Psoas muscle (tissue), 8 donors: ENCODE data around the gene C6orf52. TPM values are rescaled to one million over a fixed set of nuclear protein-coding genes. Genes with fewer than 3 reads are reported as not detected.
"Not testable (repeated sequence)": the region's sequence is repeated elsewhere in the genome, so short reads cannot be mapped to it uniquely, and the experiment has no call there.

Experiments used
- ATAC-seq, 4 donors: fragments of 200-7000 bp; cut with Tn5 transposase; one replicate each; pipeline ENCODE4 v1.9.1; 2020; ENCODE audit warnings: moderate library complexity in 3 of 4, mild to moderate bottlenecking in 2 of 4
- DNase-seq, 2 donors: peaks; one replicate each; pipeline ENCODE4 v3.0.0-alpha.2; 2020
- H3K27ac ChIP-seq: fragments of 200-600 bp; one replicate; pipeline ENCODE4 v1.8.0; 2022
- H3K27me3 ChIP-seq, 3 donors: fragments of 200-600 bp in 1 of 3; one replicate each; pipeline versions ENCODE4 v1.6.1 to v1.8.0; 2013 to 2022; ENCODE audit warnings: low read length in 2 of 3, mild to moderate bottlenecking in 2 of 3, moderate library complexity in 1 of 3; ENCODE audit not compliant: insufficient read depth in 3 of 3
- H3K36me3 ChIP-seq, 2 donors: fragments of 200-600 bp in 1 of 2; one replicate each; pipeline versions ENCODE4 v1.6.1 to v1.8.0; 2013 to 2022; ENCODE audit warnings: low read depth in 1 of 2, mild to moderate bottlenecking in 1 of 2, moderate library complexity in 1 of 2; ENCODE audit not compliant: insufficient read depth in 1 of 2
- H3K4me1 ChIP-seq: fragments of 200-600 bp; one replicate; pipeline ENCODE4 v1.8.0; 2022
- H3K4me3 ChIP-seq: fragments of 200-600 bp; one replicate; pipeline ENCODE4 v1.8.0; 2022; ENCODE audit warnings: mild to moderate bottlenecking
- H3K9me3 ChIP-seq: fragments of 200-600 bp; one replicate; pipeline ENCODE4 v1.8.0; 2022
- WGBS, 3 donors: extraction: QIAGEN DNeasy Blood & Tissue Kit; methylation state at CpG; one replicate each; pipeline versions ENCODE4 v1.1.6 to v1.1.7; 2013; 5-methylcytosine and 5-hydroxymethylcytosine counted together
- intact Hi-C, 2 donors: fragments of 100-400 bp; cut with DNase I; formaldehyde crosslinking; loops; one replicate each; pipeline versions ENCODE4 v1.11.0 to v1.14.2; 2022
- long read RNA-seq, 2 donors: library from polyadenylated mRNA; unstranded; transcript quantifications; one replicate each; pipeline ENCODE4 v2.0.0, GENCODE V29; 2021
- polyA plus RNA-seq, 3 donors: library from polyadenylated mRNA; stranded (reverse); fragments of 200-250 nt; gene quantifications; one replicate each; pipeline ENCODE4 v1.2.3, GENCODE V29; 2013
- total RNA-seq, 4 donors: library from RNA; stranded (reverse); fragmentation: NEBNext Ultra II Directional in 2 of 4; extraction: Animal tissue kit (Norgen Biotek cat#: 25700) in 2 of 4; gene quantifications; one replicate each; pipeline versions ENCODE4 v1.2.1 to v1.2.4, GENCODE V29; 2021 to 2023
- TF ChIP-seq, protein P1 (sequence below): fragments of 200-600 bp; IDR thresholded peaks from one replicate; pipeline ENCODE4 v1.8.0; 2022; ENCODE audit warnings: antibody characterized with exemption
- donor health status: healthy with polysubstance abuse.
- donor health status: DM: no; HTN: no; CAD: no; lungs with moderate emphysema.
- donor health status: Bipolar disorder and iron deficiency.
- donor health status: healthy.
- donor health status: DM: yes; HTN: yes; CAD: no.
- donor health status: DM: no; HTN: no; CAD: no.
- donor health status: DM: no; HTN: no; CAD: no.
- donor health status: DM: yes; HTN: yes; CAD: no.

C6orf52 gene
- 1 to 10 TPM in 2 of 4 donors, under 1 TPM in 2; 0.61 to 1.5 (median 1.0) TPM for total RNA-seq
- under 1 TPM; 0.33 to 0.47 (median 0.38) TPM for polyA plus RNA-seq
- long read RNA-seq, donor 1: 0 reads
- long read RNA-seq, donor 2: 0 reads

DNA sequence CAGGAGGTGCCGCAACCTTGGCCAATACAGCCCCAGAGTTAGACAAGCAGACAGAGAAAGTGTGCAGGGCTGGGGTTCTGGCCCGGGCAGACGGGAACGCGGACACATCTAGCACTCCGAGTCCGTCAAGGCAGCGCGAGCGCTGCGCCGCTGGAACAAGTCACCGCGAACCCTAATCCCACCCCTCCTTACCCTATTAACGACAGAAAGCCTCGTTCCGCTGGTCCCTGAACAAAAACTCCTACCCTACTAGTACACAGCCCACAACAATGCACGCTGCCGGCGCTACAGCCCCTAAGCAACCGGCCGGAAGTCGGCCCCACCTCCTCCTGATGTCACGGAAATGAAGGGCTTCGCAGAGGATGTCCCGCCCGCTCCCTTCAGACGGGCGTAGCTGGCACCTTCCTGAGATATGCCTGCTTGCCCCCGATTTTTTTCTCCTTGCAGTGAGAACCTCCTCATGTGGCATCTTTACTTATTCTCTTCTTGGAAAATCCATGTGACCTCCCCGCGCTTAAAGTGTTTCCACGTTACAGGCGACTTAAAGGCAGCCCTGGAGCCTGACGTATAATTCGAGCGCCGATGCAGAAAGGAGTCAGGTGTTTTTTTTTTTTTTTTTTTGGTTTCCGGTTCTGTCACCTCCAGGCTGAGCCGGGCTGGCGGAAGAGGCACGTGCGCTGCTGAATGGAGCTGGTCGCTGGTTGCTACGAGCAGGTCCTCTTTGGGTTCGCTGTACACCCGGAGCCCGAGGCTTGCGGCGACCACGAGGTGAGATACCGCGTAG lies at the start of gene C6orf52, which contains the start of gene PAK1IP1:
Gene C6orf52 (minus strand): TSS at position 315 of the 784 bp plus-strand sequence. CDS start 7,066 bp downstream, outside the sequence.
Gene PAK1IP1 (plus strand): TSS at position 671 of the 784 bp plus-strand sequence. CDS start 14 bp downstream, at position 685.
- peaks cover 4 to 24% of the 10 kb centered on the region in 2 donors for H3K36me3 ChIP-seq
- TF ChIP-seq, protein P1, sequence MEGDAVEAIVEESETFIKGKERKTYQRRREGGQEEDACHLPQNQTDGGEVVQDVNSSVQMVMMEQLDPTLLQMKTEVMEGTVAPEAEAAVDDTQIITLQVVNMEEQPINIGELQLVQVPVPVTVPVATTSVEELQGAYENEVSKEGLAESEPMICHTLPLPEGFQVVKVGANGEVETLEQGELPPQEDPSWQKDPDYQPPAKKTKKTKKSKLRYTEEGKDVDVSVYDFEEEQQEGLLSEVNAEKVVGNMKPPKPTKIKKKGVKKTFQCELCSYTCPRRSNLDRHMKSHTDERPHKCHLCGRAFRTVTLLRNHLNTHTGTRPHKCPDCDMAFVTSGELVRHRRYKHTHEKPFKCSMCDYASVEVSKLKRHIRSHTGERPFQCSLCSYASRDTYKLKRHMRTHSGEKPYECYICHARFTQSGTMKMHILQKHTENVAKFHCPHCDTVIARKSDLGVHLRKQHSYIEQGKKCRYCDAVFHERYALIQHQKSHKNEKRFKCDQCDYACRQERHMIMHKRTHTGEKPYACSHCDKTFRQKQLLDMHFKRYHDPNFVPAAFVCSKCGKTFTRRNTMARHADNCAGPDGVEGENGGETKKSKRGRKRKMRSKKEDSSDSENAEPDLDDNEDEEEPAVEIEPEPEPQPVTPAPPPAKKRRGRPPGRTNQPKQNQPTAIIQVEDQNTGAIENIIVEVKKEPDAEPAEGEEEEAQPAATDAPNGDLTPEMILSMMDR: no peak
- DNase-seq: peak; percentile 92 to 96
- 0% methylated on average over 53 of the region's 53 CpGs for WGBS, 3 donors
- peak within 1 kb of the TSS; percentile 88 for H3K27ac ChIP-seq
- H3K4me1 ChIP-seq: peaks cover 27% of the 10 kb centered on the region
- no peaks in the 10 kb centered on the region for H3K9me3 ChIP-seq
- no peaks in the 10 kb centered on the region for H3K27me3 ChIP-seq
- ATAC-seq: peak; percentile 98 to 99 (median 99)
- H3K4me3 ChIP-seq: peak within 1 kb of the TSS; percentile 89
- intact Hi-C loops: loop anchor here (1.0 to 2.0 kb wide), 3 partner anchors 28 to 184 kb away; partner anchors contain the start of gene TMEM14C (in 1 of the 2)

DNA sequence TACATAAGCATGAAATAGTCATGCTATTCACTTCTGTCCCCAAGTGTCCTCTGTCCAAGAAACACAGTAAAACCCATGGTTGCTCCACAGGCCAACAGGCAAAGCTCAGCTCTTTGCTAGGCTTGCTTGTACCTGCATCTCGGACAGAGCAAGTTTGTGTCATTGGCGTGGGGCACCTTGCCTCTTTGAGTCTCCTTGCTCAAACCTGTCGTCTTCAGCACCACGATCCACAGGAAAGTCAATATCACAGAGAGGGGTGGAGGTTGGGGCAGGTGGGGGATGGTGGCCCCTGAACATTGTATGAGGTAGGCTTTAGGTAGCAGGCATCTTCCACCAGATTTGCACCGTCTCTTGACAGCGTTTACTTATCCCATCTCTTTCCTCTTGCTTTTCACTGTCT lies 49.1 kb upstream of the C6orf52 start:
- Histone ChIP-seq H3K4me1 (peaks cover 7% of the 10 kb centered on the region), H3K36me3 (peaks cover 0 to 7% of the 10 kb centered on the region in 2 donors), H3K4me3 (no peak overlapping the region), H3K9me3 (no peaks in the 10 kb centered on the region), H3K27me3 (no peaks in the 10 kb centered on the region), H3K27ac (no peak overlapping the region)
- no peak for DNase-seq
- TF ChIP-seq, protein P1: no peak
- ATAC-seq: no peak
- 73 to 85% (median 82%) methylated on average over 6 of the region's 6 CpGs for WGBS, 3 donors
- intact Hi-C loops: no loop called here

DNA sequence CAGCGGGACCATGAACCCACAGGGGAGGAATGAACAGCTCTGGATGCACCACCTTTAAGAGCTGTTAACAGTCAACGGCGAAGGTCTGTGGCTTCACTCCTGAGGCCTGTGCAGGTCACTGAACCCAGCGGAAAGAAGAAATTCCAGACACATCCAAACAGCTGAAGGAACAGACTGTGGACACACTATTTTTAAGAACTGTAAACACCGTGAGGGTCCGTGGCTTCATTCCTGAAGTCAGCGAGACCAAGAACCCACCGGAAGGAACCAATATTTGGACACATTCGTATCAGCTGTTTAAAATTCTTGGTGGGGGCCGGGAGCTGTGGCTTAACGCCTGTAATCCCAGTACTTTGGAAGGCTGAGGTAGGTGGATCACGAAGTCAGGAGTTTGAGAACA lies 47.8 kb upstream of the C6orf52 start:
- peaks cover 4% of the 10 kb centered on the region for H3K4me1 ChIP-seq
- TF ChIP-seq, protein P1: no peak
- WGBS, 3 donors: 88 to 91% (median 88%) methylated on average over 12 of the region's 12 CpGs
- no peaks in the 10 kb centered on the region for H3K9me3 ChIP-seq
- DNase-seq (no peak), ATAC-seq (no peak)
- no peak overlapping the region for H3K4me3 ChIP-seq
- peaks cover 0 to 7% of the 10 kb centered on the region in 2 donors for H3K36me3 ChIP-seq
- intact Hi-C loops: no loop called here
- no peak overlapping the region for H3K27ac ChIP-seq
- no peaks in the 10 kb centered on the region for H3K27me3 ChIP-seq

DNA sequence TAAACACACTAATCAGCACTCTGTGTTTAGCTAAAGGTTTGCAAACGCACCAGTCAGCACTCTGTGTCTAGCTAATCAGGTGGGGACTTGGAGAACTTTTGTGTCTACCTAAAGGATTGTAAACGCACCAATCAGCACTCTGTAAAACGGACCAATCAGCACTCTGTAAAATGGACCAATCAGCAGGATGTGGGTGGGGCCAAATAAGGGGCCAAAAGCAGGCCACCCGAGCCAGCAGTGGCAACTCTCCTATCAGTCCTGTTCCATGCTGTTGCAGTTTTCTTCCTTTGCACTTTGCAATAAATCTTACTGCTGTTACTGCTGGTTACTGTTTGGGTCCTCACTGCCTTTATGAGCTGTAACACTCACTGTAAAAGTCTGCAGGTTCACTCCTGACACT lies 47.2 kb upstream of the C6orf52 start:
- WGBS, 3 donors: 82 to 96% (median 91%) methylated on average over 4 of the region's 4 CpGs
- H3K4me1 ChIP-seq, H3K27ac ChIP-seq, H3K4me3 ChIP-seq, H3K27me3 ChIP-seq, H3K36me3 ChIP-seq, DNase-seq, H3K9me3 ChIP-seq, intact Hi-C loops, ATAC-seq: not testable (repeated sequence)

DNA sequence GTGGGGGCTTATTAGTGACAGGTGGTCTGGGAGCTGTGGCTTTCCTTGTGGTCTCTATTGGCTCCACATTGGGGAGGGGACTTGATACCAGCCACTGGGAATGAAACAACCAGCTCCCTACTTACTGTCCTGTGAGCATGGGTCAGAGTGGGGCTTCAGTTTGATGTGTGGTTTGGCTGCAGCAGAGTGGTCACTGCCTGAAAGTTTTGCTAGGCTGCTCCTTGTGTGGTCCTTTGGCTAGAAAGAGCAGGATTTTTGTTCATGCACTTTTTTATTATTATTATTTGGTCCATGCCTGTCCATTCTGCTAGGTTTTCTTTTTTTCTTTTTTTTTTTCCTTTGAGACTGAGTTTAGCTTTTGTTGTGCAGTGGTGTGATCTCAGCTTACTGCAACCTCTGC lies 45.6 kb upstream of the C6orf52 start:
- DNase-seq (no peak), ATAC-seq (no peak)
- H3K27ac ChIP-seq: no peak overlapping the region
- intact Hi-C loops: no loop called here
- no peaks in the 10 kb centered on the region for H3K27me3 ChIP-seq
- TF ChIP-seq, protein P1: no peak
- H3K4me3 ChIP-seq: no peak overlapping the region
- H3K4me1 ChIP-seq: no peaks in the 10 kb centered on the region
- H3K9me3 ChIP-seq: no peaks in the 10 kb centered on the region
- peaks cover 0 to 7% of the 10 kb centered on the region in 2 donors for H3K36me3 ChIP-seq
